HUDEP-2 (cell line): ENCODE results near the gene OTOA.
"Not testable (repeated sequence)": the region's sequence is repeated elsewhere in the genome, so short reads cannot be mapped to it uniquely, and the experiment has no call there.

ENCODE experiments used
- DNase-seq, 76 experiments: peaks; one replicate each; lab custom pipeline; 2025; ENCODE audit not compliant: unreplicated experiment in 76 of 76; lab: John Stamatoyannopoulos, UW

OTOA gene

GRCh38 chr16:21714369-21714618, 50.5 kb downstream of the OTOA start:
- not testable (repeated sequence) for DNase-seq

DNA sequence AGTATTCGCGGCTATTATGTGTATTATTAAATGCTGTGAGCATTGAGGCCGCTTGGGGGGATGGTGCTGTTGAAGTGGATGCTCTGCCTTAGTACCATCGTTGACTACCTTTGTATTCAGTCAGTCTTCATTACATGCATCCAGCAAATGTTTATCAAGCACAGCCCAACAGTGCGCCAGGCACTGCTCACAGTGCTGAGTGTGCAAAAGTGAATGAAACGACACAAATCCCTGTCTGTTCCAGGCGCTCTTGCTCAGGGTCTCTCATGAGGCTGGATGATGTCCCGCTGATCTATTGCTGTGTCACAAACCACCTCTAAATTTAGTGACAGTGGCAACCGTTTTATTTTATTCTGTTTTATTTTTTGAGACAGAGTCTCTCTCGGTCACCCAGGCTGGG, 53.8 kb downstream of the OTOA start:
- no peak for DNase-seq

- DNase-seq: no peak
Measured at GRCh38 chr16:21719283-21719682, 55.5 kb downstream of the OTOA start.

DNA sequence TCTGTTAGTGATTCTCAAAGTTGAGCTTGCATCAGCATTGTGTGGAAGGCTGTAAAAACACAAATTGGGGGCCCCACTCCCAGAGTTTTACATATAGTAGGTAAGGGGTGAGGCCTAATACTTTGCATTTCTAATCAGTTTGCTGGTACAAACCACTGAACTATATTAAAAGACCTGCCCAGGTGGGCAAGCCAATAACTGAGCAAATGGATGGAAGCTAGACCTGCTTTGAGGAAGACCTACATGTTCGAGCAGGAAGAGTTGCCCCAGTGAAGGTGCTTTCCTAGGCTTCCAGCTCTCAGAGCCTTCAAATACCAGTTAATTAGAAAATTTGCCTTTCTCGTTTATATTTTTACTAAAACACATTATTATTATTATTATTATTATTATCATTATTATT, 56.8 kb downstream of the OTOA start:
- no peak for DNase-seq

- DNase-seq: no peak
Measured at GRCh38 chr16:21722771-21723455, 59.1 kb downstream of the OTOA start.

DNA sequence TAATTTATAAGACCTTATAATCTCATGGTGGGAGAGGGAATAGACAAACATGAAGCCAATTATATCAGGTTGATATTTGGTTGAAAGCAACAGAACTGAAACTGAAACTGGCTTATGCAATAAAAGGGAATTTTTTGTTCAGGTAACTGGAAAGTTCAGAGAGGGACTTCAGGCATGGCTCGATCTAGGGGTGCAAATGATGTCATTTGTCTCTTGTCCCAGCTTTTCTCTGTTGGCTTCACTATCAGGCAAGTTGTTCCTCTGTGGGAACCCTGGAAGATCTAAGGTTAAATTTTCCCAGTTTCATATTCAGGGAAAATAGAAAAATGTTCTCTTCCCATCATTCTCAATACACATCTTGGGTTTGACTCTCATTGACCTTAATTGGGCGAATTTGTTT, 59.8 kb downstream of the OTOA start:
- DNase-seq: no peak

DNA sequence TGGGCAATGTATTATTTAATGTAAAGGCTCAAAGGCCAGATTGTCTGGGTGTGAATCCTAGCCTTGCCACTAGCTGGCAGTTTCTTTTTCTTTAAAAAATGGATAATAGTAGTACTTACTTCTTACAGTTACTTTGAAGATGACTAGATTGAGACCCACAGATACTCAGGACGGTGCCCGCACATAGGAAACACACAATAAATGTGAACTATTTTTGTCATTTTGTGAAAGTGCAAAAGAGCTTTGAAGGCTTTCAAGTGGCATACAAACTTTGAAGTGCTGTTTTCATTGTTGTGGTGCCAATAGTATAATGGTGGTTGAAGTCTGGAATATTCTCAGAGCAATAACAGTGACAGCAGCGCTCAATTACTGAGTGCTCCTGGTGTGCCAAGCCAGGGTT, 63.6 kb downstream of the OTOA start:
- DNase-seq: no peak

GRCh38 chr16:21731233-21731632, 67.5 kb downstream of the OTOA start:
- not testable (repeated sequence) for DNase-seq

- not testable (repeated sequence) for DNase-seq
Measured at GRCh38 chr16:21740637-21741036, 76.9 kb downstream of the OTOA start.

GRCh38 chr16:21756192-21757079, 92.7 kb downstream of the OTOA start:
- not testable (repeated sequence) for DNase-seq

- not testable (repeated sequence) for DNase-seq
Measured at GRCh38 chr16:21757080-21757671, 93.4 kb downstream of the OTOA start.

DNA sequence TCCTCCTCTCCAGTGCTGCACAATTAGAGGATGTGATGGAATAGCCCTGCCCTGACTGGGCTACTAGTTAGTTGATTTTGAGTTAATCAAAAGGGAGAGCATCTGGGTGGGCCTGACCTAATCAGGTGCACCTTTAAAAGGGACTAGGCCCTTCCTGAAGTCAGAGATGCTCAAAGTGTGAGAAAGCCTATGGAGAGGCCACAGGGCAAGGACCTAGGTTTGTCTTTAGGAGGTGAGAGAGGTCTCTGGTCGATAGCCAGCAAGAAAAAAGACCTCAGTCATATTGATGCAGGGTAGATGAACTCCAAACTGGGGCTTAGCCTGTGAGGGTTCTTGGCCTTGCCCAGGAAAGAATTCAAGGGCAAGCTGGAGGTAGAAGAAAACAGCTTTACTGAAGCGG, 104.5 kb downstream of the OTOA start:
- DNase-seq: not testable (repeated sequence)

DNA sequence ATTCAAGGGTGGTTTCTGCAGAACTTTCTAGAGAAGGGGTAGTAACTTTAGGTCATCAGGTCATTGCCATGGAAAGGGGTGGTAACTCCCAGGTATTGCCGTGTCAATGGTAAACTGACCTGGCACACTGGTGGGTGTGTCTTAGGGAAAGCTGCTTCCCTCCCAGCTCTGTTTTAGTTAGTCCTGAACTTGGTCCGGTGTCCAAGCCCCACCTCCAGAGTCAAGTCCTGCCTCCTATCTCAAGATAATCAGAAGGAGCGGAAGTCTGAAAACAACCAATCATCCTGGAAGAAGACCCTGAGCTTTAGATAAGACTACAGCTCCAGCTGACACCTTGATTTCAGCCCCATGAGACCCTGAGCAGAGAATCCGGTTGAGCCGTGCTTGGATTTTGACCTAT, 105.0 kb downstream of the OTOA start:
- not testable (repeated sequence) for DNase-seq

GRCh38 chr16:21769284-21769683, 105.5 kb downstream of the OTOA start:
- DNase-seq: not testable (repeated sequence)

- not testable (repeated sequence) for DNase-seq
Measured at GRCh38 chr16:21770584-21770983, 106.8 kb downstream of the OTOA start.

GRCh38 chr16:21772547-21773206, 108.9 kb downstream of the OTOA start:
- DNase-seq: not testable (repeated sequence)

DNA sequence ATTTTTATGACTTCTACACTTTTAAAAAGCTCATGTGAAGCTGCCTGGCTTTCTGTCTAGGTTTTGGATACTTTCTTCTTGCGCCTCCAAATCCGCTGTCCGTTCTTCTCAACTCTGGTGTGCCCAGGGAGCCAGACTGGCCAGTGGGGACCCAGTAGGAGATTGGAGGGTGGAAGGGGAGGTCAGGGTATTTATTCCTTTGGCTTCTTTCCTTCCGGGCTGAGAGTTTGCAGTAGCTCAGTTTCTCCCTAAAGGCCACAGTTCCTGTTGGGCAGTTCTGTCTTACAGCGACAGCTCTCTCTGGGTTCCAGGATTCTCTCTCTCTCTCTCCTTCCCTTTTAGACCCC, 109.4 kb downstream of the OTOA start:
- DNase-seq: not testable (repeated sequence)

DNA sequence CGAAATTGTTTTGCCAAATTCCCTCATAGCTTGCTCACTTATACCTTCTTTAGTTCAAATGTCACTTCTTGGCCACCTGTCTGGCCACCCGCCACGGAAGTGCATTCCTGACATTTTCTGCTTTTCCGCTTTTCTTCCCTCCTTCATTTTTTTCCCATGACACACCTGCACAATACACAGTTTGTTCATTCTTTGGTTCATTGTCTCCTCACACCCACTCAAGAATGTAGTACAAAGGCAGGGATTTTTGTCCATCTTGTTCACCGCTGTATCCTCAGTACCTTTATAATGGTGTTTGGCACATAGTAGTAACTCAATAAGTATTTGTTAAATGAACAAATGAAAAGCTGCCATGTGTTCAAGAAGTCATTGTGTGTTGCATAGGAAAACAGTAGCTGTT, 116.8 kb downstream of the OTOA start:
- not testable (repeated sequence) for DNase-seq

DNA sequence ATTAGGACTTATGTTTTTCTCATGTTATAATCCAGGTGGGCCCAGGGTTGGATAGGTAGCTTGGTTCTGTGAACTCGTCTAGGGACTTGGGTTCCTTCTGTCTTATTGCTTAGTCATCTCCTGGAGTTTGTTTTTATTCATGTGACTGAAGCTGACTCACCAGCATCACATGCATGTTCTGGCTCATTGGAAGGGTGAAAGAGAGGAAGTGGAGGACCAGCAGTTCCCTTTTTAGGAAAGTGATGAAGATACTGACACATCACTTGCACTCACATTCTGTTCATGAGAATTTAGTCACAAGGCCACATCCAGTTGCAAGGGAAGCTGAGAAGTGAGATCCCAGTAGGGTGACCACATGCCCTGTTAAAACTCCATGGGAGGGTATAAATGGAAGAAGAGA, 126.7 kb downstream of the OTOA start:
- not testable (repeated sequence) for DNase-seq

DNA sequence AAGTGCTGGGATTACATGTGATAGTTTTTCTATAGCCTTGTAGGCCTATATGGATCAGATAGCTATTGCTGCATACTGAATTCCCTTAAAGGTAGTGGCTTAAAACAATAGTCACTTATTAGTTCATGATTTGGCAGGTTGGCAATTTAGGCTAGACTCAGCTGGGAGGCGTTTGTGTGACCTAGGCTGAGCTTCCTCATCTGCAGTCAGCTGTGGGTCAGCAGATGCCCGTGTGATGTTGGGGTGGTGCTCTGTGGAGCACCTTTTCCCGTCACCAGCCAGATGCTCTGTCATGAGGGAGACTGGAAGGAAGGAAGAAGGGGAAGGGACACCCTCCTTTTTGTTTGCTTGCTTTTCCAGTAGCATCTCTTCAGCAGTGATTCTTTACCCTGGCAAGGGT, 129.5 kb downstream of the OTOA start:
- DNase-seq: not testable (repeated sequence)

DNA sequence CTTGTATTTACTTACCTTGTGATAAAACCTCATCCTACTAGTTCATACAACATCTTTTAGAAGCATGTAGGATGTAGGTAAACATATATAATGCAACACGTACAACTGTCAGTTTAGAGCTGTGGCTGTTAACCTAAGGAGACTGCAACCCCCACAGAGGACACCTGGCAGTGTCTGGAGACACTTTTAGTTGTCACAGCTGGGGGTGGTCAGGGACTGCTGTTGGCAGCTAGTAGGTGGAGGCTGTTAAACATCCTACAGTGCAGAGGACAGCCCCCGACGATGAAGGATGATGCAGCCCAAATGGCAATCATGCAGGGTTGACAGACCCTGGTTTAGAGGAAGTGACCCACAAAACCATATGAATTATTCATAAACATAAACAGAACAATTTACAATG, 134.8 kb downstream of the OTOA start:
- not testable (repeated sequence) for DNase-seq
